IgD-negative memory B cell (primary cell): Measurements from ENCODE around the gene NUDCD3. TPM values are rescaled to one million over a fixed set of nuclear protein-coding genes. Genes with fewer than 3 reads are reported as not detected.

Experiments used
- H3K27ac Mint-ChIP-seq, 3 donors: one replicate each; pipeline ENCODE4 v1.8.0; 2020 to 2022; ENCODE audit warnings: mild to moderate bottlenecking in 3 of 3, mixed read lengths in 3 of 3, moderate library complexity in 1 of 3
- H3K27me3 Mint-ChIP-seq: one replicate; pipeline ENCODE4 v1.8.0; 2021; ENCODE audit warnings: mixed read lengths
- H3K36me3 Mint-ChIP-seq: one replicate; pipeline ENCODE4 v1.8.0; 2020; ENCODE audit warnings: mild to moderate bottlenecking, mixed read lengths
- H3K4me1 Mint-ChIP-seq, 3 donors: one replicate each; pipeline ENCODE4 v1.8.0; 2020 to 2022; ENCODE audit warnings: mixed read lengths in 3 of 3, mild to moderate bottlenecking in 1 of 3
- H3K4me3 Mint-ChIP-seq, 4 donors: one replicate each; pipeline ENCODE4 v1.8.0; 2020 to 2022; ENCODE audit warnings: mild to moderate bottlenecking in 4 of 4, mixed read lengths in 4 of 4, moderate library complexity in 3 of 4
- H3K9me3 Mint-ChIP-seq, 3 donors: one replicate each; pipeline ENCODE4 v1.8.0; 2020 to 2021; ENCODE audit warnings: mixed read lengths in 3 of 3, mild to moderate bottlenecking in 1 of 3
- polyA plus RNA-seq: library from polyadenylated mRNA; unstranded; fragments of 300-500 nt; fragmentation: Illumina TruSeq; gene quantifications from one replicate; pipeline ENCODE4 v1.2.3, GENCODE V29; 2021

The NUDCD3 gene
- polyA plus RNA-seq, 1 donor from 2014 or later: 57.4 TPM

GRCh38 chr7:44476313-44476712, 14.1 kb downstream of the NUDCD3 start:
- H3K4me1 Mint-ChIP-seq: peaks cover 12 to 20% (median 16%) of the 10 kb centered on the region in 3 donors
- peaks cover 9% of the 10 kb centered on the region for H3K36me3 Mint-ChIP-seq
- H3K9me3 Mint-ChIP-seq: no peaks in the 10 kb centered on the region
- peak overlapping the region in 1 of 3 donors; percentile 91 for H3K27ac Mint-ChIP-seq
- H3K4me3 Mint-ChIP-seq: no peak overlapping the region
- H3K27me3 Mint-ChIP-seq: no peaks in the 10 kb centered on the region

- Mint-ChIP-seq H3K27me3 (no peaks in the 10 kb centered on the region), H3K36me3 (peaks cover 4% of the 10 kb centered on the region), H3K4me3 (no peak overlapping the region), H3K27ac (no peak overlapping the region), H3K4me1 (peaks cover 17 to 26% (median 22%) of the 10 kb centered on the region in 3 donors), H3K9me3 (no peaks in the 10 kb centered on the region)
Measured at GRCh38 chr7:44473295-44473694, 17.2 kb downstream of the NUDCD3 start.

- H3K27ac Mint-ChIP-seq: no peak overlapping the region
- H3K4me3 Mint-ChIP-seq: no peak overlapping the region
- peaks cover 17 to 26% (median 22%) of the 10 kb centered on the region in 3 donors for H3K4me1 Mint-ChIP-seq
- peaks cover 4% of the 10 kb centered on the region for H3K36me3 Mint-ChIP-seq
- no peaks in the 10 kb centered on the region for H3K27me3 Mint-ChIP-seq
- H3K9me3 Mint-ChIP-seq: no peaks in the 10 kb centered on the region
Measured at GRCh38 chr7:44472843-44473242, 17.6 kb downstream of the NUDCD3 start.

- Mint-ChIP-seq H3K27me3 (no peaks in the 10 kb centered on the region), H3K27ac (no peak overlapping the region), H3K4me3 (no peak overlapping the region), H3K4me1 (peaks cover 13 to 21% (median 17%) of the 10 kb centered on the region in 3 donors), H3K9me3 (no peaks in the 10 kb centered on the region), H3K36me3 (peaks cover 4% of the 10 kb centered on the region)
Measured at GRCh38 chr7:44471850-44472249, 18.6 kb downstream of the NUDCD3 start.

GRCh38 chr7:44471436-44471835, 19.0 kb downstream of the NUDCD3 start:
- Mint-ChIP-seq H3K4me3 (no peak overlapping the region), H3K27ac (no peak overlapping the region), H3K27me3 (no peaks in the 10 kb centered on the region), H3K36me3 (peaks cover 4% of the 10 kb centered on the region), H3K9me3 (no peaks in the 10 kb centered on the region), H3K4me1 (peaks cover 13 to 18% (median 17%) of the 10 kb centered on the region in 3 donors)

GRCh38 chr7:44470628-44471245, 19.7 kb downstream of the NUDCD3 start:
- Mint-ChIP-seq H3K27ac (no peak overlapping the region), H3K36me3 (peaks cover 4% of the 10 kb centered on the region), H3K27me3 (no peaks in the 10 kb centered on the region), H3K4me3 (peak overlapping the region in 2 of 4 donors; percentile 12 to 45), H3K9me3 (no peaks in the 10 kb centered on the region), H3K4me1 (peaks cover 17 to 18% (median 18%) of the 10 kb centered on the region in 3 donors)

- Mint-ChIP-seq H3K27ac (no peak overlapping the region), H3K36me3 (peaks cover 4% of the 10 kb centered on the region), H3K9me3 (no peaks in the 10 kb centered on the region), H3K4me1 (peaks cover 17 to 24% (median 18%) of the 10 kb centered on the region in 3 donors), H3K27me3 (no peaks in the 10 kb centered on the region), H3K4me3 (peak overlapping the region in 1 of 4 donors; percentile 45)
Measured at GRCh38 chr7:44470135-44470479, 20.4 kb downstream of the NUDCD3 start.

- H3K27me3 Mint-ChIP-seq: no peaks in the 10 kb centered on the region
- peaks cover 4% of the 10 kb centered on the region for H3K36me3 Mint-ChIP-seq
- H3K27ac Mint-ChIP-seq: no peak overlapping the region
- H3K9me3 Mint-ChIP-seq: no peaks in the 10 kb centered on the region
- H3K4me1 Mint-ChIP-seq: peaks cover 16 to 26% (median 18%) of the 10 kb centered on the region in 3 donors
- no peak overlapping the region for H3K4me3 Mint-ChIP-seq
Measured at GRCh38 chr7:44469461-44470134, 20.9 kb downstream of the NUDCD3 start.

GRCh38 chr7:44467217-44467548, 23.3 kb downstream of the NUDCD3 start:
- peaks cover 6% of the 10 kb centered on the region for H3K36me3 Mint-ChIP-seq
- no peaks in the 10 kb centered on the region for H3K9me3 Mint-ChIP-seq
- H3K27ac Mint-ChIP-seq: no peak overlapping the region
- H3K4me1 Mint-ChIP-seq: peaks cover 6 to 23% (median 11%) of the 10 kb centered on the region in 3 donors
- no peaks in the 10 kb centered on the region for H3K27me3 Mint-ChIP-seq
- no peak overlapping the region for H3K4me3 Mint-ChIP-seq

GRCh38 chr7:44466300-44467216, 23.9 kb downstream of the NUDCD3 start:
- Mint-ChIP-seq H3K9me3 (no peaks in the 10 kb centered on the region), H3K4me3 (peak overlapping the region in 1 of 4 donors; percentile 23), H3K27me3 (no peaks in the 10 kb centered on the region), H3K36me3 (peaks cover 6% of the 10 kb centered on the region), H3K4me1 (peaks cover 11 to 28% (median 12%) of the 10 kb centered on the region in 3 donors), H3K27ac (no peak overlapping the region)

GRCh38 chr7:44465490-44465889, 25.0 kb downstream of the NUDCD3 start:
- Mint-ChIP-seq H3K27me3 (no peaks in the 10 kb centered on the region), H3K9me3 (no peaks in the 10 kb centered on the region), H3K27ac (no peak overlapping the region), H3K4me1 (peaks cover 18 to 39% (median 20%) of the 10 kb centered on the region in 3 donors), H3K36me3 (peaks cover 6% of the 10 kb centered on the region), H3K4me3 (no peak overlapping the region)

- H3K36me3 Mint-ChIP-seq: peaks cover 9% of the 10 kb centered on the region
- peaks cover 16 to 40% (median 22%) of the 10 kb centered on the region in 3 donors for H3K4me1 Mint-ChIP-seq
- H3K27ac Mint-ChIP-seq: no peak overlapping the region
- no peak overlapping the region for H3K4me3 Mint-ChIP-seq
- H3K27me3 Mint-ChIP-seq: peaks cover 2% of the 10 kb centered on the region
- no peaks in the 10 kb centered on the region for H3K9me3 Mint-ChIP-seq
Measured at GRCh38 chr7:44463169-44463808, 27.2 kb downstream of the NUDCD3 start.

- Mint-ChIP-seq H3K36me3 (peaks cover 12% of the 10 kb centered on the region), H3K27ac (no peak overlapping the region), H3K27me3 (peaks cover 2% of the 10 kb centered on the region), H3K4me3 (peak overlapping the region in 2 of 4 donors; percentile 64 to 69), H3K4me1 (peaks cover 17 to 48% (median 22%) of the 10 kb centered on the region in 3 donors), H3K9me3 (no peaks in the 10 kb centered on the region)
Measured at GRCh38 chr7:44461387-44461786, 29.1 kb downstream of the NUDCD3 start.

- Mint-ChIP-seq H3K27me3 (peaks cover 2% of the 10 kb centered on the region), H3K4me3 (peak overlapping the region in 3 of 4 donors; percentile 16 to 69 (median 40)), H3K4me1 (peaks cover 22 to 43% (median 23%) of the 10 kb centered on the region in 3 donors), H3K36me3 (peaks cover 12% of the 10 kb centered on the region), H3K9me3 (no peaks in the 10 kb centered on the region), H3K27ac (peak overlapping the region in 1 of 3 donors; percentile 90)
Measured at GRCh38 chr7:44460325-44460724, 30.1 kb downstream of the NUDCD3 start.
